Ishikawa (cell line): Measurements from ENCODE around the gene GSS.

Source experiments
- EP300 ChIP-seq: IDR thresholded peaks from 2 replicates; pipeline ENCODE4 v1.6.1; 2012; ENCODE audit warnings: borderline replicate concordance
- YY1 ChIP-seq: IDR thresholded peaks from 2 replicates; pipeline ENCODE4 v1.6.1; 2012; ENCODE audit warnings: low read depth

GRCh38 chr20:34920055-34920454 lies 35.6 kb downstream of the GSS start:
- TF ChIP-seq YY1 (no peak), EP300 (no peak)
